NB4 (cell line): Measurements from ENCODE around the gene DAP.

Experiments
- CTCF ChIP-seq: IDR thresholded peaks from one replicate; pipeline ENCODE4 v1.5.1; 2012; ENCODE audit warnings: low read depth, low read length
- MAX ChIP-seq: IDR thresholded peaks from 2 replicates; pipeline ENCODE4 v1.6.1; 2011; ENCODE audit warnings: low read depth, low read length
- MYC ChIP-seq: IDR thresholded peaks from 2 replicates; pipeline ENCODE4 v1.6.1; 2011; ENCODE audit warnings: low read depth, low read length
- POLR2A ChIP-seq: IDR thresholded peaks from 2 replicates; pipeline ENCODE4 v1.6.1; 2011; ENCODE audit warnings: mild to moderate bottlenecking; ENCODE audit not compliant: insufficient read length; ENCODE audit errors: extremely low read depth

GRCh38 chr5:10702040-10702629 is 58.9 kb downstream of the DAP start:
- TF ChIP-seq POLR2A (no peak), CTCF (no peak), MAX (no peak), MYC (no peak)
